Cerebellar nuclear complex (tissue), 1 donor: Measurements from ENCODE around the gene AP4S1.
"Not testable (repeated sequence)": the region's sequence is repeated elsewhere in the genome, so short reads cannot be mapped to it uniquely, and the experiment has no call there.

Experiments
- DNase-seq, 2 experiments: peaks; one replicate each; lab custom pipeline; 2025; lab: John Stamatoyannopoulos, UW

Gene AP4S1

GRCh38 chr14:31090883-31091764 lies 65.7 kb downstream of the AP4S1 start:
- DNase-seq: no peak

- no peak for DNase-seq
These were observed 66.8 kb downstream of the AP4S1 start for GRCh38 chr14:31092160-31092708.

- DNase-seq: not testable (repeated sequence)
These were observed 68.7 kb downstream of the AP4S1 start for GRCh38 chr14:31093884-31094839.

- DNase-seq: not testable (repeated sequence)
These were observed 70.4 kb downstream of the AP4S1 start for GRCh38 chr14:31095817-31096216.

GRCh38 chr14:31096255-31096654 lies 70.8 kb downstream of the AP4S1 start:
- DNase-seq: no peak

- DNase-seq: no peak
These were observed 71.6 kb downstream of the AP4S1 start for GRCh38 chr14:31097081-31097480.

- no peak for DNase-seq
These were observed 81.3 kb downstream of the AP4S1 start for GRCh38 chr14:31106768-31107167.

GRCh38 chr14:31109257-31109656 lies 83.8 kb downstream of the AP4S1 start:
- no peak for DNase-seq

GRCh38 chr14:31110872-31111271 lies 85.4 kb downstream of the AP4S1 start:
- DNase-seq: no peak

GRCh38 chr14:31113794-31114193 lies 88.3 kb downstream of the AP4S1 start:
- DNase-seq: no peak

GRCh38 chr14:31118892-31119291 lies 93.4 kb downstream of the AP4S1 start:
- DNase-seq: no peak

GRCh38 chr14:31122098-31122611 lies 96.7 kb downstream of the AP4S1 start:
- DNase-seq: no peak

GRCh38 chr14:31122921-31123320 lies 97.5 kb downstream of the AP4S1 start:
- no peak for DNase-seq

GRCh38 chr14:31124197-31124596 lies 98.7 kb downstream of the AP4S1 start:
- no peak for DNase-seq

GRCh38 chr14:31125231-31125630 lies 99.8 kb downstream of the AP4S1 start:
- no peak for DNase-seq

- no peak for DNase-seq
These were observed 101.2 kb downstream of the AP4S1 start for GRCh38 chr14:31126680-31127079.

GRCh38 chr14:31127690-31128089 lies 102.2 kb downstream of the AP4S1 start:
- DNase-seq: no peak

GRCh38 chr14:31128601-31129526 lies 103.4 kb downstream of the AP4S1 start:
- no peak for DNase-seq

- DNase-seq: no peak
These were observed 107.7 kb downstream of the AP4S1 start for GRCh38 chr14:31133133-31133532.

GRCh38 chr14:31137214-31137889 lies 111.9 kb downstream of the AP4S1 start:
- no peak for DNase-seq
